ENCODE measurements around the gene CPEB3. TPM values are rescaled to one million over a fixed set of nuclear protein-coding genes. Genes with fewer than 3 reads are reported as not detected.
"Not testable (repeated sequence)": the region's sequence is repeated elsewhere in the genome, so short reads cannot be mapped to it uniquely, and the experiment has no call there.

The CPEB3 gene
- total RNA-seq, 1 experiment from 2014 or later = 6.0 TPM

GRCh38 chr10:92142949-92143348, 147.9 kb downstream of the CPEB3 start:
- Histone ChIP-seq H3K9me3 (ENCODE audit: low read length) (no peaks in the 10 kb centered on the region), H3K9me2 (replicated peaks; ENCODE audit: insufficient read depth, low read length) (no peaks in the 10 kb centered on the region), H3K79me2 (ENCODE audit: low read length) (peaks cover 30% of the 10 kb centered on the region), H3K4me1 (ENCODE audit: low read length) (peaks cover 48% of the 10 kb centered on the region), H3K36me3 (ENCODE audit: insufficient read depth, low read length) (no peaks in the 10 kb centered on the region), H3K4me3 (ENCODE audit: low read length) (peak overlapping the region; percentile 48), H3K4me2 (ENCODE audit: low read depth, low read length, poor library complexity, severe bottlenecking) (peak overlapping the region; percentile 70), H3K27ac (ENCODE audit: low read length) (peak overlapping the region; percentile 93), H2AFZ (ENCODE audit: low read length) (no peak overlapping the region), H3K27me3 (ENCODE audit: low read length) (no peaks in the 10 kb centered on the region), H3K9ac (ENCODE audit: low read length) (peak overlapping the region; percentile 58), H4K20me1 (ENCODE audit: insufficient read depth, low read depth, low read length) (no peaks in the 10 kb centered on the region)
- peak; percentile 76 for DNase-seq

- H2AFZ ChIP-seq (ENCODE audit: low read length) = no peak overlapping the region
- H3K9me2 ChIP-seq (replicated peaks; ENCODE audit: insufficient read depth, low read length) = no peaks in the 10 kb centered on the region
- H3K27ac ChIP-seq (ENCODE audit: low read length) = peak overlapping the region; percentile 93
- H4K20me1 ChIP-seq (ENCODE audit: insufficient read depth, low read depth, low read length) = no peaks in the 10 kb centered on the region
- H3K9me3 ChIP-seq (ENCODE audit: low read length) = no peaks in the 10 kb centered on the region
- peaks cover 27% of the 10 kb centered on the region for H3K79me2 ChIP-seq (ENCODE audit: low read length)
- no peak for DNase-seq
- H3K4me3 ChIP-seq (ENCODE audit: low read length) = peak overlapping the region; percentile 48
- H3K4me2 ChIP-seq (ENCODE audit: low read depth, low read length, poor library complexity, severe bottlenecking) = peak overlapping the region; percentile 70
- peaks cover 43% of the 10 kb centered on the region for H3K4me1 ChIP-seq (ENCODE audit: low read length)
- no peaks in the 10 kb centered on the region for H3K27me3 ChIP-seq (ENCODE audit: low read length)
- H3K36me3 ChIP-seq (ENCODE audit: insufficient read depth, low read length) = no peaks in the 10 kb centered on the region
- H3K9ac ChIP-seq (ENCODE audit: low read length) = peak overlapping the region; percentile 58
Observed at GRCh38 chr10:92142512-92142911, 148.4 kb downstream of the CPEB3 start.

DNA sequence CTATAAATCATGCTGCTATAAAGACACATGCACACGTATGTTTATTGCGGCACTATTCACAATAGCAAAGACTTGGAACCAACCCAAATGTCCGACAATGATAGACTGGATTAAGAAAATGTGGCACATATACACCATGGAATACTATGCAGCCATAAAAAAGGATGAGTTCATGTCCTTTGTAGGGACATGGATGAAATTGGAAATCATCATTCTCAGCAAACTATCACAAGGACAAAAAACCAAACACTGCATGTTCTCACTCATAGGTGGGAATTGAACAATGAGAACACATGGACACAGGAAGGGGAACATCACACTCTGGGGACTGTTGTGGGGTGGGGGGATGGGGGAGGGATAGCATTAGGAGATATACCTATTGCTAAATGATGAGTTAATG, 149.7 kb downstream of the CPEB3 start:
- not testable (repeated sequence) for H3K4me2 ChIP-seq (ENCODE audit: low read depth, low read length, poor library complexity, severe bottlenecking); H2AFZ ChIP-seq (ENCODE audit: low read length); H3K9me2 ChIP-seq (replicated peaks; ENCODE audit: insufficient read depth, low read length); H3K9ac ChIP-seq (ENCODE audit: low read length); DNase-seq; H3K4me3 ChIP-seq (ENCODE audit: low read length); H3K36me3 ChIP-seq (ENCODE audit: insufficient read depth, low read length); H3K27ac ChIP-seq (ENCODE audit: low read length); H4K20me1 ChIP-seq (ENCODE audit: insufficient read depth, low read depth, low read length); H3K27me3 ChIP-seq (ENCODE audit: low read length); H3K9me3 ChIP-seq (ENCODE audit: low read length)
- Histone ChIP-seq H3K79me2 (ENCODE audit: low read length) (peaks cover 26% of the 10 kb centered on the region), H3K4me1 (ENCODE audit: low read length) (peaks cover 30% of the 10 kb centered on the region)

DNA sequence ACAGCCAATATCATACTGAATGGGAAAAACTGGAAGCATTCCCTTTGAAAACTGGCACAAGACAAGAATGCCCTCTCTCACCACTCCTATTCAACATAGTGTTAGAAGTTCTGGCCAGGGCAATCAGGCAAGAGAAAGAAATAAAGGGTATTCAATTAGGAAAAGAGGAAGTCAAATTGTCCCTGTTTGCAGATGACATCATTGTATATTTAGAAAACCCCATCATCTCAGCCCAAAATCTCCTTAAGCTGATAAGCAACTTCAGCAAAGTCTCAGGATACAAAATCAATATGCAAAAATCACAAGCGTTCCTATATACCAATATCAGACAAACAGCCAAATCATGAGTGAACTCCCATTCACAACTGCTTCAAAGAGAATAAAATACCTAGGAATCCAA, 156.8 kb downstream of the CPEB3 start:
- DNase-seq; H4K20me1 ChIP-seq (ENCODE audit: insufficient read depth, low read depth, low read length); H3K9me3 ChIP-seq (ENCODE audit: low read length); H3K36me3 ChIP-seq (ENCODE audit: insufficient read depth, low read length); H3K4me2 ChIP-seq (ENCODE audit: low read depth, low read length, poor library complexity, severe bottlenecking); H3K4me1 ChIP-seq (ENCODE audit: low read length); H3K27me3 ChIP-seq (ENCODE audit: low read length); H2AFZ ChIP-seq (ENCODE audit: low read length); H3K4me3 ChIP-seq (ENCODE audit: low read length); H3K27ac ChIP-seq (ENCODE audit: low read length); H3K9ac ChIP-seq (ENCODE audit: low read length); H3K9me2 ChIP-seq (replicated peaks; ENCODE audit: insufficient read depth, low read length): not testable (repeated sequence)
- H3K79me2 ChIP-seq (ENCODE audit: low read length) = peaks cover 39% of the 10 kb centered on the region

DNA sequence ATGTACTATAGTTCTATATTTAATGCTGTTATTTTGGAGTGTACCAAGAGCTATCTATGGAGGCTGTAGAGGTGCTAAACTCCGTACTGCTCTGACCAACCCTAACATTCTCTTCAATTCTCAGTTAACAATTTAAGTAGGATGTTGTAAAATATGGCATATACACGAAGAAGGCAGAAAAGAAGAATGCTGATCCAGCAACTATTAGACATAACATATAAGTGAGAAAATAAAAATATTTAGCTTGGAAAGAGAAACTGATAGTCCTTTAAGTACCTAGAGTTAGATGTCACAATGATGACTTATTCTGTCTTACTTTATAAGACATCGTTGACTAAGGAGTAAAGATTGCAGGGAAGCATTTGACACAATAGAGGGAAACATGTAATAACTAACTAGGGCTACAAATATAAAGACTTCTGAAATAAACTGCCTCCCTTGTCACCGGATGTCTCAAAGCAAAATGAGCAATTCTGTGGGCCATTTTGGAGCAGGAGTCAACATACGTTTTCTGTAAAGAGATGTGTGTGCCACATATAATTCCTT, 159.5 kb downstream of the CPEB3 start:
- Histone ChIP-seq H3K27me3 (ENCODE audit: low read length) (no peaks in the 10 kb centered on the region), H2AFZ (ENCODE audit: low read length) (no peak overlapping the region), H3K9me2 (replicated peaks; ENCODE audit: insufficient read depth, low read length) (no peaks in the 10 kb centered on the region), H3K79me2 (ENCODE audit: low read length) (peaks cover 55% of the 10 kb centered on the region), H3K9ac (ENCODE audit: low read length) (no peak overlapping the region), H3K36me3 (ENCODE audit: insufficient read depth, low read length) (no peaks in the 10 kb centered on the region), H3K4me2 (ENCODE audit: low read depth, low read length, poor library complexity, severe bottlenecking) (no peak overlapping the region), H3K4me3 (ENCODE audit: low read length) (no peak overlapping the region), H4K20me1 (ENCODE audit: insufficient read depth, low read depth, low read length) (no peaks in the 10 kb centered on the region), H3K4me1 (ENCODE audit: low read length) (peaks cover 9% of the 10 kb centered on the region), H3K27ac (ENCODE audit: low read length) (no peak overlapping the region), H3K9me3 (ENCODE audit: low read length) (no peaks in the 10 kb centered on the region)
- DNase-seq = no peak

GRCh38 chr10:92130622-92131274, 160.1 kb downstream of the CPEB3 start:
- no peak for DNase-seq
- H4K20me1 ChIP-seq (ENCODE audit: insufficient read depth, low read depth, low read length) = no peaks in the 10 kb centered on the region
- H2AFZ ChIP-seq (ENCODE audit: low read length) = no peak overlapping the region
- no peaks in the 10 kb centered on the region for H3K9me3 ChIP-seq (ENCODE audit: low read length)
- no peak overlapping the region for H3K4me3 ChIP-seq (ENCODE audit: low read length)
- H3K4me1 ChIP-seq (ENCODE audit: low read length) = peaks cover 9% of the 10 kb centered on the region
- H3K36me3 ChIP-seq (ENCODE audit: insufficient read depth, low read length) = no peaks in the 10 kb centered on the region
- H3K4me2 ChIP-seq (ENCODE audit: low read depth, low read length, poor library complexity, severe bottlenecking) = no peak overlapping the region
- no peaks in the 10 kb centered on the region for H3K9me2 ChIP-seq (replicated peaks; ENCODE audit: insufficient read depth, low read length)
- no peak overlapping the region for H3K9ac ChIP-seq (ENCODE audit: low read length)
- H3K27me3 ChIP-seq (ENCODE audit: low read length) = no peaks in the 10 kb centered on the region
- H3K79me2 ChIP-seq (ENCODE audit: low read length) = peaks cover 61% of the 10 kb centered on the region
- H3K27ac ChIP-seq (ENCODE audit: low read length) = no peak overlapping the region

DNA sequence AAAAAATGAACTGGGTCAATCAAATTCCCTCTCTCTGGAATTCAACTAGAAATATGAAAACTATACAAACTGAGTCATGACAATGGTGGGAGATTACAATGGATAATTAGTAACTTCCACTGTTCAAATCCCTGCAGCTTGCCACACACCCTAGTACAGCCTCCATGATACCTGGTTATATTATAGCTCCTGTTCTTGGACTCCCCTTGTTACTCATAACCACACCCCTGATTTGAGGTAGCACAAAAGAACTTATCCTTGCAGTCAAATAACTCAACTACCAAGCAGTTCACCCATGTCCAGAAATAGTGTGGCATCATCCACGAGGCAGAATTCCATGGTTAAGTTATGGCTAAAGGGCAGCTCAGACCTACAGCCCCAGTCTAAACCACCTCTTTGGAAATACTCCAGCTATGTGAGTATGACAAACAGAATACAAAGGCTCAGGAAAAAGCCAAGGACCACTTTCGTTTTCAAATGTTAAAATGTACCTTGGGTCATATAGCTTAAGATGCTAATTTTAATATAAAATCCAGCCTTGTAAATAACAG, 164.7 kb downstream of the CPEB3 start:
- no peak overlapping the region for H3K27ac ChIP-seq (ENCODE audit: low read length)
- no peak overlapping the region for H2AFZ ChIP-seq (ENCODE audit: low read length)
- no peak overlapping the region for H3K4me3 ChIP-seq (ENCODE audit: low read length)
- no peak for DNase-seq
- no peaks in the 10 kb centered on the region for H3K27me3 ChIP-seq (ENCODE audit: low read length)
- no peaks in the 10 kb centered on the region for H3K9me2 ChIP-seq (replicated peaks; ENCODE audit: insufficient read depth, low read length)
- no peaks in the 10 kb centered on the region for H4K20me1 ChIP-seq (ENCODE audit: insufficient read depth, low read depth, low read length)
- no peak overlapping the region for H3K4me2 ChIP-seq (ENCODE audit: low read depth, low read length, poor library complexity, severe bottlenecking)
- no peaks in the 10 kb centered on the region for H3K36me3 ChIP-seq (ENCODE audit: insufficient read depth, low read length)
- no peaks in the 10 kb centered on the region for H3K9me3 ChIP-seq (ENCODE audit: low read length)
- peaks cover 9% of the 10 kb centered on the region for H3K4me1 ChIP-seq (ENCODE audit: low read length)
- no peak overlapping the region for H3K9ac ChIP-seq (ENCODE audit: low read length)
- H3K79me2 ChIP-seq (ENCODE audit: low read length) = peaks cover 84% of the 10 kb centered on the region

DNA sequence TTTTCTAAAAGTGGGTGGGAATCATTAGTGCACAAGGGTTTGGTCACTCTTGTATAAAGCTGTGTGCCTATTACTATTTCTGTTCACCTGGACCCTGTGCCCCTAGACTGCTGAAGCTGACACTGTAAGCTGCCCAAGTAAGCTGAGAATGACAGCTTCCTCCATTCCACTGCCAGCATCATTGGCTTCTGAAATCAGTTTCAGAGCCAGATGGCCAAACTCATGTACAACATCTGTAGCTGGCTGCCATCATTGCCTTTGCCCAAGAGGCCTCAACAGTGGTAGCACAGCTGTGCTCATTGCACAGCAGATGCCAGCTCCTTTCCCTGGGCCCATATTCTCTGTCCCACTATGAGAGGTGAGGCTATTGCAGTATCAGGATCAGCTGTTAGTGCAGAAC, 165.7 kb downstream of the CPEB3 start:
- Histone ChIP-seq H3K4me1 (ENCODE audit: low read length) (peaks cover 9% of the 10 kb centered on the region), H3K9me2 (replicated peaks; ENCODE audit: insufficient read depth, low read length) (no peaks in the 10 kb centered on the region), H3K79me2 (ENCODE audit: low read length) (peaks cover 76% of the 10 kb centered on the region), H3K4me3 (ENCODE audit: low read length) (no peak overlapping the region), H2AFZ (ENCODE audit: low read length) (no peak overlapping the region), H3K9me3 (ENCODE audit: low read length) (no peaks in the 10 kb centered on the region), H4K20me1 (ENCODE audit: insufficient read depth, low read depth, low read length) (no peaks in the 10 kb centered on the region), H3K27me3 (ENCODE audit: low read length) (no peaks in the 10 kb centered on the region), H3K9ac (ENCODE audit: low read length) (no peak overlapping the region), H3K27ac (ENCODE audit: low read length) (no peak overlapping the region), H3K36me3 (ENCODE audit: insufficient read depth, low read length) (no peaks in the 10 kb centered on the region), H3K4me2 (ENCODE audit: low read depth, low read length, poor library complexity, severe bottlenecking) (no peak overlapping the region)
- no peak for DNase-seq

Measured in Karpas-422 (cell line).